Measurements from ENCODE around the gene CAPN2.
"Not testable (repeated sequence)": the region's sequence is repeated elsewhere in the genome, so short reads cannot be mapped to it uniquely, and the experiment has no call there.

CAPN2 gene

DNA sequence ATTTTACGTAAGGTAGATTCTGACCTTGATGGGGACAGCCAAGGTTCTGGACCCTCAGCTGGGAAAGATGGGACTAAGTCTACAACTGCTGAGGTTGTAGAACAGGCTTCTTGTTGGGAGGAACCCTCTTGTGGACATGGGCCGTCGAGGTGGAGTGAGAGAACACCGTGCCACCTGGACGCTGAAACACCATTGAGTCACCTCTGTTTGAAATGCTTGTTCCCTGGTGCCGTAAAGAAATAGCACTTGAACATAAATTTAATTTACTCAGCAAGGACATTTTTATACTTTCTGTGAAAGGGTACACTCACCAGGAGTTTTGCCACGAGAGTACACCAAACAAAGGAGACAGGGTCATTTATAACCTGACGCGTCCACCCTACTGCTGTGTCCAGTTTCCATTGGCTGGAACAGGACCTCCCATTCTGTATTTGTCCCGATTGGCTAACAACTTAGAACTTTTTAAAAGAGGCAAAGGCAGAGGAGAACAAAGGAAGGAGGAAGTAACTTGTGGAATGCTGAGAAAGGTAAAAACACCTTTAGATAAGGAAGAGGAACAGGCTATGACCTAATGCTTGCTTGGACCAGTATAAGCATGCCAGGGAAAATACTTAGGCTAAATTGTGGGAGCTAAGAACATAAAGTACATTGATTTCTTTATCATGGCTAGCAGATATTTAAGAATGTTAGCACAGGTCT lies 27.8 kb downstream of the CAPN2 start:
- not testable (repeated sequence) for DNase-seq

DNA sequence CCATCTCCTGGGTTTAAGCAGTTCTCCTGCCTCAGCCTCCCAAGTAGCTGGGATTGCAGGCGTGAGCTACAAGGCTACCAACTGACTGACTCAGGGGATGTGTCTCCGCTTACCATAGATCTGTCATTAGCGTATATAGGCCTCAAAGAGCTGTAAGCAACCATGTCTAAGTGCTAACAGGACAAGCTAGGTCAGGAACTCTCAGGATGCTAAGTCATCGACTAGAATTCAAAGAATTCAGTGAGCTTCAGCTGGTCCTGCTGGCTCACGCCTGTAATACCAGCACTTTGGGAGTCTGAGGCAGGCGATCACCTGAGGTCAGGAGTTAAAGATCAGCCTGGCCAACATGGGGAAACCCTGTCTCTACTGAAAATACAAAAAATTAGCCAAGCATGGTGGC lies 29.5 kb downstream of the CAPN2 start:
- DNase-seq = no peak

DNA sequence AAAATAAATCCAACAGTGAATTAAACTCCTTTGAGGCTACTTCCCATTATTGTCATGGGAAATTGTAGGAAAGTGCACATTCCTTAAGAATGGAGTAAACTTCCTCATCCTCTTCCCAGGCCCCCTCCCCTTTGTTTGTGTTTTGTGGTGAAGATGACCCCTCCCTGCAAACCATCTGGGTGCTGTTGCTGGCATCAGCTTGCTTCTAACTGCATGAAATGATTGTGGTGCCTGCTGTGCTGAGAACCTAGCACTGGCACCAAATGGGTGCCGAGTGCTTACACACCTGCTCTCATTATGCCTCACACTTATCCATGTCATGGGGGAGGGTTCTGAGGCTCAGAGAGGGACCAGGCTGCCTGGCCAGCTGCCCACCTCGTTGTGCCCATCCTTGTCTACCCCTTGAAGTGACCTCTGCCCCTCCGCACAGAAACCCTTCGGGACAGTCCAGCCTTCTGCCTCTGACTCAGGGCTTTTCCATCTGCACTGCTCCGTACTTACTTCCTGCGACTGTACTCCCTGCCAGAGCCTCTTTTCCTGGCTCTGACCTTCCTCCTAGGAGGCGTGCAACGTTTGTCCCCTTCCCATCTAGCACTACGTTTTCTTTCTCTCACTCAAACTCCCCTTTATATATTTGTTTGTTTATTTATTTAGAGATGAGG lies 30.6 kb downstream of the CAPN2 start:
- DNase-seq = no peak

DNA sequence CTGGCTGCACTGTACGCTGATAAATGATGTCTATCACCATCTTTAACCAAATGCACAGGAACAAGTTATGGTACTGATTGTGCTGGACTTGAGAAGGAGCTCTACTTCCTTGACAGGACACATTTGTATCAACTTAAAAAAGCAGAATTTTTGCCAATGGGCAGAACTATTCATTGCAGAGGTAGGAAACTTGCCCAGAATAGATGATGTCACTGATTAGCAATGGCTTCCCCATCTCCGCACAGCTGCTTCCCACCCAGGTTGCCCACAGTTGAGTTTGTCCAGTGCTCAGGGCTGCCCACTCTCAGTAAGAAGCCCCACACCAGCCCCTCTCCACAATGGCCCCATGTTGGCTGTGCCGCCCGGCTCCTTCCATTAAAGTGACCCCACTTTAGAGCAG lies 33.4 kb downstream of the CAPN2 start:
- DNase-seq = no peak

DNA sequence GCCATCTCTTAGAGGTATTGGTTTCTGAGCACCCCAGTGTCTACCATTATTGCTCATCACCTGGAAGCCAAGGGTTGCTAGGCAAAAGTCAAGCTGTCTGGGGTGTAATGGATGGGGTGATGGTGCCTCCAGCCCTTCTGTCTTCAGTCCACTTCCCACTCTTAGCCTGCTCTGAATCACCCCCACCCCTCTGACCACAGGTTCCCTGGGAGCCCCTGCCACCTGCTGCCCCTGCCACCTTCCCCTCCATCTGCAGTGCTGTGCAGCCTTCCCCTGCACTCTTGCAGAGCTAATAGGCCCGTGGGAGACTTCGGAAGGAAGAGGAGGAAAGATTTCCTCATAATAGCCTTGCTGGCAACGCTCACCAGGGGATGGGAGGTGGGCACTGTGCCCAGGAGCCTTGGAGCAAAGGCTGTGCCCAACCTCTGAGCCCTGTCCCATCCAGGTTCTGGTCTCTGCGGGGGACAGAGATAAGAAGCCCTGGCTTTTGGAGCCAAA lies 35.5 kb downstream of the CAPN2 start:
- DNase-seq = no peak

DNA sequence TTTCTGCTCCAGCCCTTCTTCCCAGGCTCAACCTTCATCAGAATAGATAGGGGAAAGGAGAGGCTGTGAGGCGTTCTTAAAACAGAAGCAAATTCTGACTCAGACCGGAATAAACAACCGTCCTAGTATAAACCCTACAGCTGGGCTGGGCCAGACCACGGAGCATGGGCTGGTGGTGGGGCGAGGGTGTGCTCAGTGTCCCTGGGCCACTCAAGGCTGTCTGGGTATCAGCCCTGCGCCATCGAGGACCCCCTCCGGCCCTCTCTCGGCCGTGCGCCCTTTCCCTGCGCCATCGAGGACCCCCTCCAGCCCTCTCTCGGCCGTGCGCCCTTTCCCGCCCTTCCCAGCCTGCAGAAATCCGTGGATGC lies 36.0 kb downstream of the CAPN2 start:
- DNase-seq = no peak

DNA sequence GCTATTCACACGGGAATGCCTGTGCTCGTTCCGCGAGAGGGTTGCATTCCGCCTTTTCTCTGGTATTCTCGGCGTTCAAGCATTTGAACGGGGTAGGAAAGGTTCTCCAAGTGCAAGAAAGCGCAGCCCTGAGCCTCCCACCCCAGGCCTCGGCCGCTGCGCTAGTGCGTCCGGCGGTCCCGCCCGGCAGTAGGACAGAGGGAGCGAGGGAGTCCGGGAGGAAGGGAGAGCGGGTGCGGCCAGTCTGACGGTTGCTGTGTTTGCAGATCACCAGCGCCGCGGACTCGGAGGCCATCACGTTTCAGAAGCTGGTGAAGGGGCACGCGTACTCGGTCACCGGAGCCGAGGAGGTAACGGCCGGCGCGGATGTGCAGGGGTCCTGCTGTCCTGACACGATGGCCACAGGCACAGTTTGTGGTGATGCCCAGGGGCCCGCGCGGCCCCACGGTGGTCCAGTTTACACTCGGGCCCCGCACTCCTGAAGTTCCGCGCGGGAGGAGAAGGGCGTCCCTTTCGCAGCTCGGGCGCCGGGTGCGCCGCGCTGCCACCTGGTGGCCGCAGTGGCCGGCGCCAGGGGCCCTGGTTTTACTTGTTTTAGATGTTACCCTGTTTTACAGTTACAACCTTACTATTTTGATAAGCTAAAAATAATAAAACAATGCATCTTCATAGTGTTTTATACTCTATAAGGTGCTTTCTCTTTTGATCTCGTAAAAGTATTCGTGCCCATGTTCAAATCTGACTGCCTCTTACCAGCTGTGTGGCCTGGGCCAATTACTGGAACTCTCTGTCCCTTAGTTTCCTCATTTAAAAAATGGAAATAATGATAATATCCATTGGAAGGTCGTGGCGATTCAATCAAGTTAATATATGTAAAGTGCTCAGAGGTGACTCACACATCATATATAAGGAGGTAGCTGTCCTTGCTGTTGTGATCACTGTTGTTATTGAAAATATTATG lies 36.7 kb downstream of the CAPN2 start:
- peak; percentile 15 for DNase-seq

DNA sequence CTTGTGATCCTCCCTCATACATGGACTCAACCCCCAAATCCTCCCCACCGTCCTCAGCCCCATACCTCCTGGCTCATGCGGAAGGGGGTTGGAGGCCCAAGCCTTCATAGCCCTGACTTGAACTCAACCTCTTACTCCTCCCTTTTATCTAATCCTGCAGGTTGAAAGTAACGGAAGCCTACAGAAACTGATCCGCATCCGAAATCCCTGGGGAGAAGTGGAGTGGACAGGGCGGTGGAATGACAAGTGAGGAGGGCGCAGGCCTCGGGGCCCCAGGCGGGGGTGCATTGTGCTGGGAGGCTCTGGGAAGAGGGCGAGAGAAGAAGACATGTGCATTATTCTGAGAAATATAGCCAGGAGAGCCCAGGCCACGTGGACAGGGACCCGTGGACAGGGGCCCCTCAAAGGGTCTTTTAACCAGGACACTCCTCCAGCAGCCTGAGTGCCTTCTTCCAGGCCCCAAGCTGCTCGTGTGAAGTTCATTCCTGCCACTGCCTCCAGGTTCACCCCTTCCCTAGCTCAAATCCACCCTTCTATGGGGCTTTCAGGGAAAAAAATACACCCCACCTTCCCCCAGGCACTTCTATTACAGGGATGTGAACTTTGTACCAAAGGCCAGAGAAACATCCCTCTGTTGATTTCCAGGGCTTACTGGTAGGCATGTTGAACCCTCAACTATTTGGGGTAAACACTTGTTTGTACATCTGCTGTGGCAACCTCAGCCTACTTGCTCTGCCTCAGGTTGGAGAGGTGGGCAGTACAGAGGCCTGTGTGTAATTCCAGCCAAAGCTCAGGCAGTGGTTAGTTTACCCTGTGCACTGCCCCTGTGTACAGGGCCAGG lies 38.6 kb downstream of the CAPN2 start:
- DNase-seq = no peak

DNA sequence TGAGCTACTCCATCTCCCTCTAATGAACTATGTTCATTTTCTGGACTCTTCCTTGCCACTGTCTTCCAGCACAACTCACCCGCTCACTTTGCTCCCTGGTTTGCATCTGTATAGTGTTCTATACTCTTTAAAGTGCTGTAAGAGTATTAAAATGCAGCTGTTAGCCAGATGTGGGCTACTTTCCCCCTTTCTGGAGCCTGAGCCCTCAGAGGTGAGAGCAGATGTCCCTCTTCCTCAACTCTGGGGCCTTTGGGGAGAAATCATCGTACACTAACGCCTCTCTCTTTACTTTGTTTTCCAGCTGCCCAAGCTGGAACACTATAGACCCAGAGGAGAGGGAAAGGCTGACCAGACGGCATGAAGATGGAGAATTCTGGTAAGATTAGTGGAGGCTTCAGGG lies 39.4 kb downstream of the CAPN2 start:
- no peak for DNase-seq

DNA sequence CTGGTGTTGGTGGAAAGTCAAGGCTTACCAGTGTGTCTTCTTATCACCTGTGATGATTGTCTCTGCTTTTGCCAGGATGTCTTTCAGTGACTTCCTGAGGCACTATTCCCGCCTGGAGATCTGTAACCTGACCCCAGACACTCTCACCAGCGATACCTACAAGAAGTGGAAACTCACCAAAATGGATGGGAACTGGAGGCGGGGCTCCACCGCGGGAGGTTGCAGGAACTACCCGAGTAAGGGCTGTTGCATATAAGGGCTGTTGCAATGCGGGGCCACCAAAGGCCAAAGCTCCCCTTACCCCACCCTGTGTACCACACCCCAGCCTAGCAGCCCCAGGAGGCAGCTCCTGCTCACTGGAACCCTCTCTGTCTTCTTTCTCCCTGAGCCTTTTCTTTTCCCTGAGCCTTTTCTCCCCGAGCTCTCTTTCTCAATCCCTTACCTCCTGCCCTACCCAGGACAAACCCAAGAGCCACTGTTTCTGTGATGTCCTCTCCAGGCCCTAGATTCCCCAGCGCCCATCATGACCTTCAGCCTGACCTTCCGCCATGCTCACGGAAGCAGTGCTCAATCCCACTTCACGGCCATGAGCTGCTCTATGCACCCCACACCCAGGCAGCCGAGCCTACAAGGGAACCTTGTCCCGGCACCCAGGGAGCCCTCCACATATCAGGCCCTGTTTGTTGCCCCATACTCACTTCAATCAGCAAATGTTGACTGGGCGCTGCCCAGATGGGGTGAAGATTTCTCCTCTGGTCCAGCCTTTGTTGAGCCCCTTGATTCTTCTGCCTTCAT lies 40.6 kb downstream of the CAPN2 start:
- no peak for DNase-seq

DNA sequence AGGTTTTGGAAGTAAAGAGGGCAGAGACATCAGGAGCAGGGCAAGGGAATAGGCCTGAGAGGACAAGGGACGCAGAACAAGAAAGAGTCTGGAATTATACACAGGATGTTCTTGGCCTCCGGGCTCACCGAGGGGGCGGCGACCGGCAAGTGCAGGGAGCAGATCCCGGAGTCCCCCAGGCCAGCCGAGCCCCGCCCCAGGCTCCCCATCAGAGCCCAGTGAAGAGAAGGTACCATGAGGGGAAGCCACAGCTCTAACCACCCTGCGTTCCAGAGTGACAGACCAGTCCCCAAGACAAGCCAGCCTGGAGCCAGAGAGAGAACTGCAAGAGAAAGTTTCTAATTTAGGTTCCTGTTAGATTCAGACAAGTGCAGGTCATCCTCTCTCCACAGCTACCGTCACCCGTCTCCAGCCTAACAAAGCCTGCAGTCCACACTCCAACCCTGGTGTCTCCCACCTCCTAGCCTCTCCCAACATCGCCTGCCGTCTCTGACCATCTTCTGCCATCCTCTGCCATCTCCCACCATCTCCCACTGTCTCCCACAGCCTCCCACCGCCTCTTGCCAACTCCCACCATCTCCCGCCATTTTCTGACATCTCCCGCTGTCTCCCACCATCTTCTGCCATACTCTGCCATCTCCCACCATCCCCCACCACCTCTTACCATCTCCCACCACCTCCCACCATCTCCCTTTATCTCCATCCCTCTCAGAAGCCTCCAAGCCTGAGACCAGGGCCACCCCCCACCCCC lies 42.5 kb downstream of the CAPN2 start:
- DNase-seq = no peak

DNA sequence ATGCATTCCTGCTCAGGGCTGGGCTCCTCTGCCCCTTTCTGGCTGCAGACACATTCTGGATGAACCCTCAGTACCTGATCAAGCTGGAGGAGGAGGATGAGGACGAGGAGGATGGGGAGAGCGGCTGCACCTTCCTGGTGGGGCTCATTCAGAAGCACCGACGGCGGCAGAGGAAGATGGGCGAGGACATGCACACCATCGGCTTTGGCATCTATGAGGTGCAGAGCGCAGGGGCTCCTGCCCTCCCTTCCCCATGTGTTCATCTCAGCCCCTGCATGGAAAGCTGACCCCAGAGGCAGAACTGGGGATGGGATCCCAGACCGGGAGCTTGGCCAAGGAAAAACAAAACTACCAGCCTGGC lies 43.1 kb downstream of the CAPN2 start:
- no peak for DNase-seq

DNA sequence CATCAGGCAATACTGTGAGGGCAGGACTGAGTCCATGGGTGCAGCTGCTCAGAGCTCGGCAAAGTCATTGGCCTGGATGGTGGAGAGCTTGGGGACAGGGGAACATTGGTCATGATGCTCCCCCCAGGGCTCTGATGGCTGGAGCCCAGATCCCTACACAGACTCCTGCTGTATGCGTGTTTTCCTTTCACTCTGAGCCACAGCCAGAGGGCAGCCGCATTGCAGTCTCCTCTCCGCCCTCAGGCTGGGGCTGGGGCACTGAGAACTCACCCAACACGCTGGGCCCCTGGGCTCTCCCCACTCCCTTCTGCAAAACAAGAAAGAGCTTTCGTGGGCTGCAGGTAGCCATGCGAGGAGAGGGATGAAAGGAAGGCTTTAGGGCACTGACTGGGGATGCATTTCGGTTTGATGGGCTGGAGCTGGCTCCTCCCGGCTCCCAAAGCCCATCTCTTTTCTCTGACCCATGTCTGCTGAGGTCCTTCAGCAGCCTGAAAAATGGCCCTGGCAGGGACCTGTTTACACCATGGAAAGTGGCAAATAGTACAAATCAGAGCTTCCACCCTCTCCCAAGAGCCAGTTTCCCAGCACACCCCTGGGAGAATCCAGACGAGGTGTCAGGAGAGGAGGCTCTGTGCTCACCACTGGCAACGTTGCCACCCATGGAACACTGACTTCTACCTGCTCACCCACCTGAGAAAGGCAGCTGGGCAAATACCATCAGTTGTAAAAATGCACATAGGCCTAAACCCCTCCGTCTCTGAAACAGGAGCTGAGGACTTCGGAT lies 43.8 kb downstream of the CAPN2 start:
- no peak for DNase-seq

DNA sequence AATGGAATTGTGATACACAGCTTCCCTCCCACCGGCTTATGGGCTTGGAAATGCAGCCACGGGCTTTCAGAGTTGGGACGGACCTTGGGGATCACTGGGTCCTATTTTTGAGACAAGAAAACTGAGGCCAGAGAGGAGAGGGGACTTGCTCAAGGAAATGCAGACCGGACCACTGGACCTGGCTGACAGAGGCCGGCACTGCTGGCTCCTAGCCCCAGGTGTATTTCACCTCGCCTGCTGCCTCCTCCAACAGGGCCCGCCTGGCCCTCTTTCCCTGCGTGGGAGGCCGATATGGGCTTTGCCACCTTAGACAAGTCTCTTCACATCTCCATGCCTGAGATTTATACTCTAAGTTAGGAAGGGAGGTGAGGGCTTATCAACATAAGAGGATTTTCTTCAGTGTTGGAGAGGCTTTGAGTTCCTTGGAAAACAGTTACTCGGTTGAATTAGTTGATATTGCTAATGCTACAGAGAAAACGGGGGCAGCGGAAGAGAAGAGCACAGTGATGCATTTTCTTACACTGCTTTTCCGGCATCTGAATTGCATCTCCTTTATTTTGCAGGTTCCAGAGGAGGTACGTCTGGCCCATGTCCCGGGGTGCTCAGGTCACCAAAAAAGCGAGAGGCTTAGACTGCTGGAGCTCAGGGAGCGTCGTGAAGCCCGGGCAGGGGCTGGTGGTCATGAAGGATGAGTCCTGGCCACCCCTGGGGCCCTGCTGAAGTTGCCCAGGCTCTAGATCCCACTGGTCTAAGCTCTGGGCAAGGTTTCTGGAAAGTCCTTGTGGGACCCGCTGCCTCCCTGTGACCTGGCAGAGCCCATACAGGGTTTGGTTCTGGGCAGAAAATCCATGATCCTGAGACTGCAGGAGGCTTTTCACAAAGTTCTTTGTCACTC lies 44.7 kb downstream of the CAPN2 start:
- DNase-seq = no peak

DNA sequence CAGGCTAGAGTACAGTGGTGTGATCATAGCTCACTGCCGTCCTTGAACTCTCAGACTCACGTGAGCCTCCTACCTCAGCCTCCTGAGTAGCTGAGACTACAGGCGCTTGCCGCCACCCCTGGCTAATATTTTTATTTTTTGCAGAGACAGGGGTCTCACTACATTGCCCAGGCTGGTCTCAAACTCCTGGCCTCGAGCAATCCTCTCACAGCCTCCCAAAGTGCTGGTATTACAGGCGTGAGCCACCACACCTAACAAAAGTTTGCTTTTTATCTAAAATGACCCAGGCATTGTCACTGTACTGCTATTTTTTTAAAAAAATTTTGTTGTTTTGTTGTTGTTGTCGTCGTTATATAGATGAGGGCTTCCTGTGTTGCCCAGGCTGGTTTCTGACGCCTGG lies 46.4 kb downstream of the CAPN2 start:
- DNase-seq = no peak

DNA sequence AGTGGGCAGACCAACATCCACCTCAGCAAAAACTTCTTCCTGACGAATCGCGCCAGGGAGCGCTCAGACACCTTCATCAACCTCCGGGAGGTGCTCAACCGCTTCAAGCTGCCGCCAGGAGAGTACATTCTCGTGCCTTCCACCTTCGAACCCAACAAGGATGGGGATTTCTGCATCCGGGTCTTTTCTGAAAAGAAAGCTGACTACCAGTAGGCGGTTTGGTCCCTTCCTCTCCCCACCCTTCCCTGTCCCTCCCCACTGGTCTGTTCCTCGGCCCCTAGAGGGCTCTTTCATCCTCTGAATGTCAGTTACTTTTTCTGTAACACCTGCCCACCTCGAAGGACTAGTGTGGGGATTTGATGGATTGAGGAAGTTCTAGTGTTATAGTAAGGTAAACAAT lies 46.9 kb downstream of the CAPN2 start:
- DNase-seq = no peak

DNA sequence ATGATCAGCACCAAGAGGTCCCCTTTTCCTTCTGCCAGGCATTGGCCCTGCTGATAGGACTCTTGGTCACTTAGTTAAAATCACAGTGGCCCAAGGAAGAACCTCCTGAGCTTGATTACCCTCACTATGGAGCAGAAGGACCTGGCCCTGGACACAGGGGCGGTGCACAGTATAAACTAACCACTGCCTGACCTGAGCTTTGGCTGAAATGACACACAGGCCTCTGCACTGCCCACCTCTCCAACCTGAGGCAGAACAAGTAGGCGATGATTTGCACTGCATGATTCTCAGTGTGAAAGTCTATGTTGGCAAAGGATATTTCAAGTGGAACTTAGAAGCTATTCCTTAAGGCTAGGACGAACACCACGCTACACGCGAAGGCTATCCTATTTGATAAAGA lies 48.5 kb downstream of the CAPN2 start:
- no peak for DNase-seq

DNA sequence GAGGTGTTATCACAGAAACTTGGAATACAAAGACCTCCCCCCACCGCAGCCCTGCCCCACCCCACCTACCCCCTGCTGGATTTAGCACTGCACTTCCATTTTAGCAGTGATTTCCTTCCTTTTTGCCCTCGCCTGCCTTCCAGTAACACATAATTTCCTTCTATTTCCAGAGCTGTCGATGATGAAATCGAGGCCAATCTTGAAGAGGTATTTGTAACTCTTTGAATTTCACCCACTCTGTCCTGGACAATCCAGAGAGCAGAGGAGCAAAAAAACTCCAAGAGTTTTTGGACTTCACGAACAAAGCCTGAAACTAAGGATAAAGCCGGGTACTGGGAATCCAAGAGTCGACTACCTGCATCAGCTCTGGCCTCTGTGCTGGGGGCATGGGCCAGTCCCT lies 49.1 kb downstream of the CAPN2 start:
- no peak for DNase-seq

DNA sequence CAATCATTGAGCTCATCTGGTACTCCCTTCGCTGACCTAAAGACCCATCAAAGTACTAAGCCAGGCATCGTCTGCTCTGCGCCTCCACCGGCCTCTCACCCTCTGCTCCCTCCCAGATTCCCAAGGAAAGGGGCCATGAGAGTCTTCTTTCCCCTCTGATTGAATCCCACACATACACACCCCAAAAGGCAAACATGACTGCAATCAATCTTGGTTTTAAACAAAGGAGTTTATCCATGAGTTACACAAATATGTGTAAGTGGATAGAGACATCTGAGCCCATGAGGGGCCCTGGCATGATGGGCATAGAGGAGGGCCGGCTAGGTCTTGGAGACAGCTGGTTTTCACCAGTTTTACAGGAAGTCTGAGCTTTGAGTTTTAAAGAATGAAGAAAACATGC lies 50.9 kb downstream of the CAPN2 start:
- DNase-seq = no peak
